HEK293T (cell line): ENCODE results near the gene SLC7A10.

Experiments used
- CTCF ChIA-PET: fragments of 350-600 bp; formaldehyde crosslinking; extraction: SDS; loops from one replicate; lab custom pipeline; 2021; ENCODE audit warnings: antibody characterized with exemption, inconsistent platforms; lab: Yijun Ruan, JAX
- POLR2A ChIA-PET: fragments of 350-600 bp; formaldehyde crosslinking; extraction: SDS; loops from one replicate; lab custom pipeline; 2020; ENCODE audit warnings: antibody characterized with exemption, inconsistent platforms; lab: Yijun Ruan, JAX
- DNase-seq: peaks from one replicate; pipeline ENCODE4 v3.0.0; 2012; ENCODE audit warnings: mixed read lengths; ENCODE audit errors: extremely low spot score
- ARNT ChIP-seq: fragments of 450-650 bp; IDR thresholded peaks from 2 replicates; pipeline ENCODE4 v1.6.1; 2017; ENCODE audit warnings: mild to moderate bottlenecking
- BHLHE40 ChIP-seq: fragments of 450-650 bp; IDR thresholded peaks from 2 replicates; pipeline ENCODE4 v1.6.1; 2016; ENCODE audit warnings: mild to moderate bottlenecking, moderate library complexity, borderline replicate concordance
- CTBP1 ChIP-seq: fragments of 450-650 bp; IDR thresholded peaks from 2 replicates; pipeline ENCODE4 v1.6.1; 2016; ENCODE audit warnings: borderline replicate concordance
- ELF4 ChIP-seq: fragments of 450-650 bp; IDR thresholded peaks from 2 replicates; pipeline ENCODE4 v1.6.1; 2017; ENCODE audit warnings: antibody characterized with exemption
- FOXA1 ChIP-seq: fragments of 450-650 bp; IDR thresholded peaks from 2 replicates; pipeline ENCODE4 v1.6.1; 2016; ENCODE audit warnings: mild to moderate bottlenecking
- FOXK2 ChIP-seq: fragments of 450-650 bp; IDR thresholded peaks from 2 replicates; pipeline ENCODE4 v1.6.1; 2016; ENCODE audit warnings: mild to moderate bottlenecking
- FOXM1 ChIP-seq: fragments of 450-650 bp; IDR thresholded peaks from 2 replicates; pipeline ENCODE4 v1.6.1; 2017; ENCODE audit warnings: mild to moderate bottlenecking, borderline replicate concordance
- HDGF ChIP-seq: fragments of 450-650 bp; IDR thresholded peaks from 2 replicates; pipeline ENCODE4 v1.6.1; 2017; ENCODE audit warnings: antibody characterized with exemption, borderline replicate concordance
- L3MBTL2 ChIP-seq: fragments of 450-650 bp; conservative IDR thresholded peaks from 2 replicates; pipeline ENCODE4 v1.6.1; 2016; ENCODE audit warnings: mild to moderate bottlenecking
- LEF1 ChIP-seq: fragments of 450-650 bp; IDR thresholded peaks from 2 replicates; pipeline ENCODE4 v1.6.1; 2017; ENCODE audit warnings: mild to moderate bottlenecking, borderline replicate concordance
- NFRKB ChIP-seq: fragments of 450-650 bp; IDR thresholded peaks from 2 replicates; pipeline ENCODE4 v1.6.1; 2016; ENCODE audit warnings: mild to moderate bottlenecking, moderate library complexity
- PKNOX1 ChIP-seq: fragments of 450-650 bp; IDR thresholded peaks from 2 replicates; pipeline ENCODE4 v1.6.1; 2016
- SP1 ChIP-seq: fragments of 450-650 bp; IDR thresholded peaks from 2 replicates; pipeline ENCODE4 v1.6.1; 2017
- SUZ12 ChIP-seq: fragments of 450-650 bp; IDR thresholded peaks from 2 replicates; pipeline ENCODE4 v1.6.1; 2016; ENCODE audit warnings: mild to moderate bottlenecking
- TARDBP ChIP-seq: fragments of 450-650 bp; IDR thresholded peaks from 2 replicates; pipeline ENCODE4 v1.6.1; 2016
- ZNF384 ChIP-seq: fragments of 450-650 bp; IDR thresholded peaks from 2 replicates; pipeline ENCODE4 v1.6.1; 2016

SLC7A10 gene

GRCh38 chr19:33197591-33198000 lies 28.1 kb downstream of the SLC7A10 start:
- POLR2A ChIA-PET, result interaction anchor here (1.2 kb wide), 1 partner anchor 21 kb away, joined by 3 read pairs; no protein-coding TSS in a partner anchor
- TF ChIP-seq HDGF, result no peak
- no peak for TF ChIP-seq FOXK2
- no peak for TF ChIP-seq LEF1
- TF ChIP-seq ZNF384, result no peak
- TF ChIP-seq NFRKB, result no peak
- TF ChIP-seq ELF4, result no peak
- no peak for TF ChIP-seq BHLHE40
- no peak for TF ChIP-seq SP1
- TF ChIP-seq PKNOX1, result no peak
- TF ChIP-seq CTBP1, result no peak
- no peak for TF ChIP-seq ARNT
- no peak for TF ChIP-seq SUZ12
- TF ChIP-seq FOXM1, result no peak
- no peak for DNase-seq
- CTCF ChIA-PET, result interaction anchor here (0.6 to 1.2 kb wide), 2 partner anchors 13 to 234 kb away, joined by 3 to 4 read pairs; no protein-coding TSS in a partner anchor

GRCh38 chr19:33196446-33197193 lies 29.0 kb downstream of the SLC7A10 start:
- ChIA-PET CTCF (interaction anchor here (0.6 to 1.2 kb wide), 2 partner anchors 12 to 209 kb away, joined by 4 read pairs; no protein-coding TSS in a partner anchor), POLR2A (interaction anchor here (0.7 to 2.0 kb wide), 2 partner anchors 11 to 20 kb away, joined by 3 to 9 read pairs; no protein-coding TSS in a partner anchor)
- DNase-seq, result no peak
- TF ChIP-seq NFRKB (no peak), L3MBTL2 (no peak), ELF4 (no peak), FOXM1 (no peak)

GRCh38 chr19:33195645-33196347 lies 29.9 kb downstream of the SLC7A10 start:
- CTCF ChIA-PET, result interaction anchor here (2.2 kb wide), 1 partner anchor 12 kb away, joined by 8 read pairs; no protein-coding TSS in a partner anchor
- no peak for TF ChIP-seq L3MBTL2
- no peak for TF ChIP-seq CTBP1
- TF ChIP-seq SP1, result no peak
- no peak for TF ChIP-seq FOXA1
- TF ChIP-seq NFRKB, result no peak
- TF ChIP-seq BHLHE40, result no peak
- no peak for TF ChIP-seq ARNT
- no peak for TF ChIP-seq FOXM1
- no peak for TF ChIP-seq ELF4
- TF ChIP-seq TARDBP, result no peak
- TF ChIP-seq HDGF, result no peak
- no peak for TF ChIP-seq SUZ12

GRCh38 chr19:33194886-33195644 lies 30.6 kb downstream of the SLC7A10 start:
- peak; percentile 40 for DNase-seq
- TF ChIP-seq ARNT, result no peak
- no peak for TF ChIP-seq LEF1
- TF ChIP-seq CTBP1, result no peak
- no peak for TF ChIP-seq FOXK2
- TF ChIP-seq FOXA1, result no peak
- no peak for TF ChIP-seq TARDBP
- no peak for TF ChIP-seq BHLHE40
- no peak for TF ChIP-seq L3MBTL2
- TF ChIP-seq ELF4, result no peak
- ChIA-PET POLR2A (interaction anchor here (1.3 to 2.0 kb wide), 2 partner anchors 14 to 18 kb away, joined by 4 to 9 read pairs; no protein-coding TSS in a partner anchor), CTCF (interaction anchor here (2.2 kb wide), 1 partner anchor 11 kb away, joined by 8 read pairs; no protein-coding TSS in a partner anchor)

More at GRCh38 chr19:33195645-33196347, 29.9 kb downstream of the SLC7A10 start:
- POLR2A ChIA-PET, result interaction anchor here (1.3 to 2.0 kb wide), 2 partner anchors 13 to 19 kb away, joined by 4 to 9 read pairs; no protein-coding TSS in a partner anchor
- DNase-seq, result no peak

- ChIA-PET POLR2A (interaction anchor here (1.0 to 1.3 kb wide), 2 partner anchors 14 to 18 kb away, joined by 3 to 4 read pairs; no protein-coding TSS in a partner anchor), CTCF (interaction anchor here (2.2 kb wide), 1 partner anchor 10 kb away, joined by 8 read pairs; no protein-coding TSS in a partner anchor)
- TF ChIP-seq TARDBP (no peak), ARNT (no peak), PKNOX1 (no peak), LEF1 (no peak), CTBP1 (no peak), SUZ12 (no peak), ELF4 (no peak), NFRKB (no peak)
- DNase-seq, result no peak
These were observed 31.1 kb downstream of the SLC7A10 start for GRCh38 chr19:33194532-33194885.
